Measurements from ENCODE around the gene PITPNC1.

GRCh38 chr17:67459985-67460384 is 82.9 kb downstream of the PITPNC1 start:
- TF ChIP-seq CTCF (IDR thresholded peaks at IDR 0.05) (no peak), POLR2A (IDR thresholded peaks at IDR 0.05) (no peak), POLR2AphosphoS5 (IDR thresholded peaks at IDR 0.05; ENCODE audit: insufficient read depth in 1 of 2, low read depth in 1 of 2) (no peak)
